Endothelial cell of umbilical vein (primary cell): ENCODE results near the gene COL23A1. TPM values are rescaled to one million over a fixed set of nuclear protein-coding genes. Genes with fewer than 3 reads are reported as not detected.

Source experiments
- BruUV-seq: library from RNA; stranded (reverse); fragments of 400-500 nt; replicated peaks from 2 replicates; lab custom pipeline; 2021; lab: Mats Ljungman, UMichigan
- CTCF ChIA-PET: fragments of 300-600, 350-600 bp; sonication (Branson Sonifier 250); formaldehyde crosslinking; loops from one replicate; lab custom pipeline; 2021; ENCODE audit warnings: antibody characterized with exemption, inconsistent platforms; lab: Charles Lee
- POLR2A ChIA-PET: fragments of 300-600, 350-600 bp; sonication (Branson Sonifier 250); formaldehyde crosslinking; loops from one replicate; lab custom pipeline; 2021; ENCODE audit warnings: antibody characterized with exemption, inconsistent platforms; lab: Charles Lee
- DNase-seq: peaks from one replicate; pipeline ENCODE4 v3.0.0-alpha.2; 2011; ENCODE audit warnings: low read depth, low spot score
- FAIRE-seq: peaks from 2 replicates; lab custom pipeline; 2011; peaks lifted over from hg19 to GRCh38; lab: Jason Lieb, UNC
- H2AFZ ChIP-seq: 2 replicates; pipeline ENCODE4 v1.6.0; 2012; ENCODE audit warnings: low read depth, low read length, control low read depth, inconsistent platforms
- H3K27ac ChIP-seq: 2 replicates; pipeline ENCODE4 v1.5.1; 2011; ENCODE audit warnings: low read depth, mild to moderate bottlenecking, control low read depth, low read length, moderate library complexity; ENCODE audit not compliant: insufficient read depth
- H3K27me3 ChIP-seq, 2 experiments: 2 replicates each; pipeline versions ENCODE4 v1.6.0 to v1.6.1; 2011; ENCODE audit warnings: low read length in 2 of 2, mixed read lengths in 1 of 2; ENCODE audit not compliant: control insufficient read depth in 2 of 2, insufficient read depth in 2 of 2
- H3K36me3 ChIP-seq, 2 experiments: 2 replicates in 1 of 2; 3 replicates in 1 of 2; pipeline ENCODE4 v1.5.1; 2011; ENCODE audit warnings: low read length in 2 of 2, mild to moderate bottlenecking in 1 of 2, moderate library complexity in 1 of 2; ENCODE audit not compliant: control insufficient read depth in 2 of 2, insufficient read depth in 2 of 2; ENCODE audit errors: extremely low read depth in 1 of 2
- H3K4me1 ChIP-seq: 3 replicates; pipeline ENCODE4 v1.5.1; 2011; ENCODE audit warnings: mild to moderate bottlenecking, low read length; ENCODE audit not compliant: control insufficient read depth, insufficient read depth; ENCODE audit errors: extremely low read depth
- H3K4me2 ChIP-seq: 2 replicates; pipeline ENCODE4 v1.6.1; 2011; ENCODE audit warnings: low read length, control low read depth, mixed read lengths; ENCODE audit not compliant: insufficient read depth
- H3K4me3 ChIP-seq, 3 experiments: fragments of 200-600 bp in 1 of 3; sonication (generic), shearing (Covaris generic) in 1 of 3; replicated peaks in 1 of 3; 2 replicates each; pipeline ENCODE4 v1.5.1; 2011 to 2016; ENCODE audit warnings: control low read depth in 3 of 3, low read length in 3 of 3, mild to moderate bottlenecking in 2 of 3, inconsistent platforms in 1 of 3, low read depth in 1 of 3, moderate library complexity in 1 of 3; ENCODE audit not compliant: insufficient read depth in 1 of 3
- H3K79me2 ChIP-seq: 2 replicates; pipeline ENCODE4 v1.6.0; 2012; ENCODE audit warnings: low read length, inconsistent platforms; ENCODE audit not compliant: control insufficient read depth, insufficient read depth
- H3K9ac ChIP-seq: replicated peaks from 2 replicates; pipeline ENCODE3; 2011; ENCODE audit warnings: low read length, control low read depth; ENCODE audit not compliant: insufficient read depth; ENCODE audit errors: extremely low read depth
- H3K9me1 ChIP-seq: replicated peaks from 3 replicates; pipeline ENCODE4 v1.6.0; 2011; ENCODE audit warnings: mild to moderate bottlenecking, low read length; ENCODE audit not compliant: control insufficient read depth, insufficient read depth; ENCODE audit errors: extremely low read depth
- H3K9me3 ChIP-seq: replicated peaks from 2 replicates; pipeline ENCODE4 v1.5.1; 2012; ENCODE audit warnings: low read length, inconsistent platforms; ENCODE audit not compliant: control insufficient read depth, insufficient read depth
- H4K20me1 ChIP-seq: replicated peaks from 2 replicates; pipeline ENCODE3; 2011; ENCODE audit warnings: mild to moderate bottlenecking, low read length; ENCODE audit not compliant: control insufficient read depth, insufficient read depth; ENCODE audit errors: extremely low read depth
- CTCF ChIP-seq, 2 donors: IDR thresholded peaks; 1 replicate in 1 of 2; 2 replicates in 1 of 2; pipeline ENCODE4 v1.5.1; 2011; ENCODE audit warnings: low read length in 2 of 2, mild to moderate bottlenecking in 2 of 2, moderate library complexity in 2 of 2, control low read depth in 1 of 2, inconsistent platforms in 1 of 2, low read depth in 1 of 2; ENCODE audit not compliant: insufficient read depth in 1 of 2; ENCODE audit errors: extremely low read depth in 1 of 2
- EZH2 ChIP-seq: IDR thresholded peaks from 2 replicates; pipeline ENCODE4 v1.6.1; 2012; ENCODE audit warnings: borderline replicate concordance, low read depth, mild to moderate bottlenecking, moderate library complexity, low read length, inconsistent platforms; ENCODE audit not compliant: severe bottlenecking
- FOS ChIP-seq: IDR thresholded peaks from 2 replicates; pipeline ENCODE4 v1.6.1; 2011; ENCODE audit warnings: mild to moderate bottlenecking, low read length, moderate library complexity, borderline replicate concordance; ENCODE audit not compliant: insufficient read depth
- GATA2 ChIP-seq: IDR thresholded peaks from 2 replicates; pipeline ENCODE4 v1.7.0; 2011; ENCODE audit warnings: low read depth, mild to moderate bottlenecking, moderate library complexity, mixed read lengths, low read length; ENCODE audit not compliant: insufficient read length, insufficient read depth
- JUN ChIP-seq: IDR thresholded peaks from 2 replicates; pipeline ENCODE4 v1.6.1; 2011; ENCODE audit warnings: borderline replicate concordance, low read depth; ENCODE audit not compliant: insufficient read length, insufficient read depth
- MAX ChIP-seq: IDR thresholded peaks from 2 replicates; pipeline ENCODE4 v1.6.1; 2011; ENCODE audit not compliant: insufficient read depth, insufficient read length
- MYC ChIP-seq: IDR thresholded peaks from one replicate; pipeline ENCODE4 v1.6.1; 2011; ENCODE audit warnings: mild to moderate bottlenecking, low read depth, low read length
- POLR2A ChIP-seq: IDR thresholded peaks from 2 replicates; pipeline ENCODE4 v1.6.1; 2012; ENCODE audit warnings: low read depth, mild to moderate bottlenecking, control low read depth, low read length
- POLR2AphosphoS5 ChIP-seq: IDR thresholded peaks from 2 replicates; pipeline ENCODE4 v1.6.1; 2012; ENCODE audit warnings: low read depth, mild to moderate bottlenecking, control low read depth, low read length, moderate library complexity; ENCODE audit not compliant: insufficient read depth
- dilution Hi-C: fragments of 300-500 bp; cut with MboI; formaldehyde crosslinking; loops from one replicate; pipeline ENCODE4 v1.15.0; 2019; ENCODE audit warnings: low sequenced_read_pairs; ENCODE audit not compliant: extremely low pct_ligation_motif_present
- intact Hi-C: fragments of 100-400 bp; cut with micrococcal nuclease; formaldehyde crosslinking; loops from one replicate; pipeline ENCODE4 v1.10.0; 2022
- polyA plus RNA-seq, 4 experiments: library from polyadenylated mRNA; depleted of rRNA in 3 of 4; stranded (reverse) in 3 of 4; unstranded in 1 of 4; fragments of >200 nt; gene quantifications; 2 replicates each; pipeline versions ENCODE4 v1.2.1 to v1.2.3, GENCODE V29; 2011 to 2012; ENCODE audit warnings: missing spikeins in 1 of 4
- total RNA-seq: library from RNA; stranded (reverse); gene quantifications from 2 replicates; pipeline ENCODE4 v1.2.3, GENCODE V29; 2021

COL23A1 gene
- total and polyA plus RNA-seq, 2 donors (not counting 3 experiments of a cell fraction or from before 2014, with no cell fraction given), result not detected

GRCh38 chr5:178193251-178193809, 396.9 kb downstream of the COL23A1 start:
- Histone ChIP-seq H3K9me3 (no peaks in the 10 kb centered on the region), H3K9ac (no peak overlapping the region), H3K4me2 (no peak overlapping the region), H3K27me3 (peaks cover 3 to 12% of the 10 kb centered on the region in 2 experiments), H3K79me2 (no peaks in the 10 kb centered on the region), H4K20me1 (no peaks in the 10 kb centered on the region), H3K4me3 (no peak overlapping the region), H2AFZ (no peak overlapping the region), H3K9me1 (no peaks in the 10 kb centered on the region), H3K36me3 (no peaks in the 10 kb centered on the region), H3K27ac (no peak overlapping the region), H3K4me1 (no peaks in the 10 kb centered on the region)
- ChIA-PET CTCF (interaction anchor here (0.9 kb wide), 1 partner anchor 8 kb away, joined by 3 read pairs; no protein-coding TSS in a partner anchor), POLR2A (no interaction called here)
- FAIRE-seq, result no peak
- no peak for TF ChIP-seq POLR2A
- no peak for TF ChIP-seq CTCF (IDR thresholded peaks at IDR 0.05; ENCODE audit: extremely low read depth in 1 of 2, insufficient read depth in 1 of 2, low read depth in 1 of 2, low read length in 2 of 2)
- no peak for TF ChIP-seq MAX
- TF ChIP-seq GATA2, result no peak
- no peak for TF ChIP-seq EZH2
- TF ChIP-seq JUN, result no peak
- TF ChIP-seq MYC, result no peak
- TF ChIP-seq POLR2AphosphoS5, result no peak
- no peak for TF ChIP-seq FOS
- DNase-seq, result no peak
- dilution Hi-C loops, result no loop called here
- intact Hi-C loops, result no loop called here
- BruUV-seq, result no TSS peak
